Hippocampal formation (tissue), 2 donors: ENCODE measurements around the gene BLOC1S1.
A peak's percentile ranks its signal among the peaks of the same experiment; 100 is the strongest.

Experiments used
- DNase-seq, 2 donors: peaks; one replicate each; lab custom pipeline; 2025; lab: John Stamatoyannopoulos, UW

The BLOC1S1 gene

DNA sequence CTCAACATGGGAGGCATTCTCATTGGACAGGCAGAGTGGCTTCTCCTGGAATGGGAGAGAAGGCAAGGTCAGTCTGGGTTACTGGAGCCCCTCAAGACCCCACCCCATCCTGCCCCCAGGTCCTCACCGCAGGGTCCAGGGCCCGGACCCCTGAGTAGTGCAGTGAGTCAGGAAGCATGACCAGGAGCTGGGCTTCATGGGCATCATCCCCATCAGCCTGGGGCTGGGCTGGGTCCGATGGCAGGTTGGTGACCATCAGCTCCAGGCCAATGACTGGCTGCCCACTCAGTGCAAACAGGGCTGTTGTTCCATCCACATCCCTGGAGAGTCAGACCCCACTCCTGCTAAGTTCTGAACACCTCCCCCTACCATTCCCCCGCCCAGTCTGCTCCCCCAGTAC, 21.2 kb upstream of the BLOC1S1 start:
- DNase-seq: no peak

DNA sequence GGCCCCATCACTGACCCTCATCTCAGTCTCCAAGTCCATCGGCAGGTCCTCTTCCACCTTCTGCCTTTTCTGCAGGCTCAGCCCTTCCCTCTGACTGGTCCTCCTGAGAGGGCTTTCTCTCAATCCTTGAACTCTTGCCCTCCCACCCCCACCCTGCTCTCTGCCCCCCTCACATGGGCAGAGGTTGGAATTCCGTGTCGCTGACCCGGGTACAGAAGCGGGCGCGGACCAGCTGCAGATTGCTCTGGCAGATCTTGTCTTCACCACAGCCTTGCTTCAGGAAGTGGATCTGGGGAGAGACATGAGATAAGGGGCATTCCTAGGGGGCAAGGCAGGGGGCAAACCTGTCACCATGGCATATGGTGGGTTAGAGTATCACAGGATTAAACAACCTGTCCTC, 20.5 kb upstream of the BLOC1S1 start:
- no peak for DNase-seq

DNA sequence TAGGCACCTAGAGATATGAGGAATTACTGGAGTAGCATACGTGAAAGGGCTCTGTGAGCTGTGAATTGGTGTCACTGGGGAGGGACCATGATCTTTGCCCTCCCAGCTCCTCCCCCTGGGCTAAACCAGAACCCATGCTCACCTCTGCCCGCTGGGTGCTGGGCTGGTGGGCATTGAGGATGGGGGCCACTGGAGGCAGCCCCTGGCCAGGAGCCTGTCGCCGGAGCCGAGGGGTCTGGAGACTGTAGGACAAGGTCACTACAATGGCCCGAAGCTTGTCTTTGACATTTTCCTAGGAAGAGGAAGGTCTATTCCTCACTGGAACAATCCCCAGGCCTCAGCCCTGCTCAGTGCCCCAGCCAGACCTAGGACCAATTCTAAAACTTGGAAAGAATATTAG, 19.7 kb upstream of the BLOC1S1 start:
- DNase-seq: no peak

DNA sequence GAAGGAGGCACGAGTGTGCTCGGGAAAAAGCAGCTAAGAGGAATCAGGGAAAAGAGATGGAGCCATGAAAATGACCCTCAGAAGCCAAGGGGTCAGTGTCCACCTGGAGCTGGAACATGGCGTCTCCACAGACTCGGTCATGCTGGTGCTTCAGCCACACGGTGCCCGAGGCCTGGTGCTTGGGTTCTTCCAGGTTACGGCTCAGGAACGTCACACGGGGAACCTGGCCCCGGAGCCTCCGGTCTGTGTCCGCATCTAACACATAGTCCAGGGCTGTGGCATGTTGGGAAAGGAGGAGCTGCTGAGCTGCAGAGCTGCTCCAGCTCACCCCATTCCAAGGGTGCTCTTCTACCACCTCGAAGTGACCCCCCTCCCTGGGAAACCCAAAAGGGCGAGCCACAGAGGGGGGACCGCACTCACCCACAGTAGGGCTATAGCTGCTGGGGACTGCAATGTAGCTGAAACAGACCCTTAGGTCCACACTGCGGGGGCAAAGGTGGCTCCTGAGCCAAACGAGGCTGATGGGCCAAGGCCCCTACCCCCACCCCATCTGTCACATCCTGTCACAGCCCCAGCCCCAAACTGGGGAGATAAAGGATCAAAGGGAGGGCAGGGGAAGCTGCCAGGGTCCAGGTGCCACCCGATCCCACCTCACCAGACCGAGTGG, 18.9 kb upstream of the BLOC1S1 start:
- DNase-seq: no peak

DNA sequence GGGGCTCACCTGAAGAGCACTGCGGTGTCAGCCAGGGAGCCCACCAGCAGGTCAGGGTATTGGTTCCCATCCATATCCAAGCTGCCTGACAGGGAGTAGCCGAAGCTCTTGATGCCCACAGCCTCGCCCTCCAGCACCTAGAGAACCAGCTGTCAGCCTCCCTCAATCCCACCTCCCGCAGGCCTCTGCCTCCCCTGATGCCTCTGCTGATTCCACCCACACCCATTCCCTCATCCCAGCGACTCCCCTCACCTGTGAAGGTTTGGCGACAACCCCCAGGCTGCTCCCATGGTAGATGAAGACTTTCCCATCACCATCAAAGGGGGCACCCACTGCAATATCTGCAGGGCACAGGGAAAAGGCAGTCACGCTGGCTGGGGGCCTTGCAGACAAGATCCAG, 18.2 kb upstream of the BLOC1S1 start:
- DNase-seq: no peak

DNA sequence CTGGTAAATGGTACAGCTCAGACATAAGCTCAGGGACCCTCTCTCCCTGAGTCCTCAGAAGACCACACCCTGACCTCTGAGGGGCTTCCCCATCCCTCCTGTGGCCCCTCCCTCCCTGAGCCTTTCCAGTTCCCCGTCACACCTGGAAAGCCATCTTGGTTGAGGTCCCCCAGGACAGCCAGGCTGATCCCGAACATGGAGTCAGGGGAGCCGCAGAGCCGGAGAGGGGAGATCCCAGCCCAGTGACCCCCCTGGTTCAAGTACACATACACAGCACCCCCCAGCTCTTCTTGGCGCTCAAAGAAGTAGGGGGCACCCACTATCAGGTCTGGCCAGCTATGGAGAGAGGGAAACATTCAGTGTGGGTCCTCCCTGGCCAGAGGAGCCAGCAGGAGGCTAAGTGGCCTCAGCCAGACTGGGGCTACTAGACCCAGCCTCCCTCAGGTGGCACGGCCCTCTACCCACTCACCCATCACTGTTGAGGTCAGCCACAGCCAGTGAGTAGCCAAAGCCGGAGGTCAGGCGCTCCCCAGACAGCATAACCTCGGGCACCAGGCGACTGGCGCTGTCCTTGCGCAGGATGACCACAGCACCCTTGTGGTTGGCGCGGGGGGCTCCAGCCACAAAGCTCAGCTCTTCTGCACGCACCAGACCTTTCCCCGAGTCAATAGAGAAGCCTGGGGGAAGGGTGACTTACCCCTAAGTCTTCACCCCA, 17.4 kb upstream of the BLOC1S1 start:
- DNase-seq: no peak

DNA sequence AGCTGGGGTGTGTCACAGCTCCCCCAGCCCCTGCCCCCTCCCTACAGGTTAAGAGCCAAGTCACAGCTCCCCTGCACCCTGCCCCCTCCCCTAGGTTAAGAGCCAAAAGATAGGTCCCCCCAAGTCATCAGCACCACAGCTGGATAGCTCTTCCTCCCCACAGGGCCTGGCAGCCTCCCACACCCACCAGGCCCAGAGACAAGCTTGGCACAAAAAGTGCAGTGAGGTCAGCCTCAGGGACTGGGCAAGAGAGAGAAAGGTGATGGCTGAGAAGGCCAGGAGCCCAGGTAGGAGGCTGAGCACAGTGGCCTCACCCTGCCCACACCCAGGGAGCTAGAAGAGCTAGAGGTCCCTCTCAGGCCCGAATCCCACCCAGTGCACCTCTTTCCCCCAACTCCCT, 16.9 kb upstream of the BLOC1S1 start:
- DNase-seq: no peak

DNA sequence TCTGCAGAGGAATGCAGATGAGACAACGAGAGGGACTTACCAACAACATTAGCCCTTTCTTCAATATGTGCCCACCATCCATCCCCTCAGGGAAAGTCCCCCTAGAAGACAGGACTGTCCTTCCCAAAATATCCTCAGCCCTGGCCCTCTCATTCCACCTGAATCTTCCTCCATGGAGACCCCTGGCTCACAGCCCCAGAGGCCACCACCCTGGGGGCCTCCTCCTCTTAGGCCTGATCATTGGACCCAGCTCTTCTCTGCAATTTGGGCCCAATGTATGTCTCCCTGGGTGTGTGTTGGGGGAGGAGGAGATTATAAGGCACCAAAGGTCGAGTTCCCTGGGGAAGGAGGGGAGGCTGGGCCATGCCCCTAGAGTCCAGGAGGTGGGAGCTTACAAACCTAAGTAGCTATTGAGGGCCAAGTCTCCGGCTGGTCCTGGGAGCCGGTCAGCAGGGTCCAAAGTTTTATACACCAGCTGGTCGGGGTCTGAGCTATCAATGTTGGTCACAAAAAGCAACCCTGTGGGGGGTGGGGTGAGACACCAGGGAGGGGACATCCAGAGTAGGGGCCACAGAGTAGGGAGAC, 16.3 kb upstream of the BLOC1S1 start:
- no peak for DNase-seq

DNA sequence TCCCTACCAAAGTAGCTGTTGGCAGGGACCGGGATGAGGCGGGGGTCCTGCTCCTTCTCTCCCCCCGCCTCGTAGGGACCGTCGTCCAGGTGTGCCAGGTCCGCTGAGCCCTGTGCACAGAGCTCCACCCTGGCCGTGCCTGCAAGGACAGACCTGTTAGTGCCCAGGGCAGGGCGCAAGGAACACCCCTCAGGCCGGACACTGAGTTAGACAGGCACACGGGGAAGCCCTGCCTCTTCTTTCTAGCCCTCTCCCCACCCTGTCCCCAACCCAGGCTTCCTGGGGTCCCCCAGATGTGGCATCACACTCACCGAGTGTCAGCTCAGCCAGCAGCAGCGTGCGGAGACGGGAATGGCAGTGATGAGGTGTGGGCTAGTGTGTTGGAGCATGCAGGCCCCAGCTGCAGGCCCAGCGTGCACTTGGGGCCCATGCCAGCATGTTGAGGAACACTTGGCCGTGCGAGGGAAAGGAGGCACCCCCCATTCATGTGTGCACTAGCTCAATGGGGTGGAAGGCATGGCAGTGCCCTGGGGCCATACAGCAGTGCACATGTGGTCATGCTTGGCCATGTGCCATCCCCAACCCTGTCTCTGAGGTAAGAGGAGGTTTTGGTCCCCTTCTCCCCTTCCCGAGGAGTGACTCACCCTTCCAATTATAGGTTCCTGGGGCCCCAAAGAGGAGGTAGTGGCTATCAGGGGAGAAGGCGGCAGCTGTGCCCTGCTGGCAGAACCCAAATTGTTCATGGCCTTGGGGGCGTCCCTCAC, 15.4 kb upstream of the BLOC1S1 start:
- DNase-seq: no peak

DNA sequence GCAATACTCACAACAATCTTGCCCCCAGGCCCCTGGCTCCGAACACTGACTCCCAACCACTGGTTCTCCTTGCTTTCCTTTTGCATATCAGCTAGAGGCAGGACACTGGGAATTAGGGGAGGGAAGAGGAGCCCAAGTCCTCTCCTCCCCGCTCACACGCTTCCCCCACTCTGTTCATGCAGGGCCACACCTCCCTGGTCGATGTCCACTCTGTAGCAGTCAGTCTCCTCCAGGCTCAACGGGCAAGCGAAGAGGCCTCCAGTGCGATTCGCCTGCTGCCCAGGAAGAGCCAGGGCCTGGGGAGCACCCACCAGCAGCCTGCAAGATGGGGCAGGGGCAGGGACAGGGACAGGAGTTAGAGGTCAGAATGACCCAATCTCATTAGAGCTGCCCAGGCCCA, 13.0 kb upstream of the BLOC1S1 start:
- no peak for DNase-seq

DNA sequence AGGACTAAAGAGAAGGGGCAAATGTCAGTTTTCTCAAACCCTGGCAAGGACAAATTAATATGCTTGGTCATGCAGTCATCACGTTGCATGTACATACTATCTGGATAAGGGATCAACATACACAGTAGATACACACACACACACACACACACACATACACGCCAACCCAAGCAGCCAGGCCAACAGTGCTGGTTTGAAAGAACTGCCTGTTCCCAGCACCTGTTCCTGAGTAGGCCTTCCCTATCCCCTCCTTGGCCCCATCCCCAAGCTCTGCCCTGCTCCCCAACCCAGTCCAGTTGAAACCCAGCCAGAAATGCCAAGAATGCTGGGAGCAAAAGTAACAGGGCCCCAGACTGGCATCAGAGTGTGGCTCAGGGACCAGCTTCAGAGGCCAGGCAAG, 12.6 kb upstream of the BLOC1S1 start:
- no peak for DNase-seq

DNA sequence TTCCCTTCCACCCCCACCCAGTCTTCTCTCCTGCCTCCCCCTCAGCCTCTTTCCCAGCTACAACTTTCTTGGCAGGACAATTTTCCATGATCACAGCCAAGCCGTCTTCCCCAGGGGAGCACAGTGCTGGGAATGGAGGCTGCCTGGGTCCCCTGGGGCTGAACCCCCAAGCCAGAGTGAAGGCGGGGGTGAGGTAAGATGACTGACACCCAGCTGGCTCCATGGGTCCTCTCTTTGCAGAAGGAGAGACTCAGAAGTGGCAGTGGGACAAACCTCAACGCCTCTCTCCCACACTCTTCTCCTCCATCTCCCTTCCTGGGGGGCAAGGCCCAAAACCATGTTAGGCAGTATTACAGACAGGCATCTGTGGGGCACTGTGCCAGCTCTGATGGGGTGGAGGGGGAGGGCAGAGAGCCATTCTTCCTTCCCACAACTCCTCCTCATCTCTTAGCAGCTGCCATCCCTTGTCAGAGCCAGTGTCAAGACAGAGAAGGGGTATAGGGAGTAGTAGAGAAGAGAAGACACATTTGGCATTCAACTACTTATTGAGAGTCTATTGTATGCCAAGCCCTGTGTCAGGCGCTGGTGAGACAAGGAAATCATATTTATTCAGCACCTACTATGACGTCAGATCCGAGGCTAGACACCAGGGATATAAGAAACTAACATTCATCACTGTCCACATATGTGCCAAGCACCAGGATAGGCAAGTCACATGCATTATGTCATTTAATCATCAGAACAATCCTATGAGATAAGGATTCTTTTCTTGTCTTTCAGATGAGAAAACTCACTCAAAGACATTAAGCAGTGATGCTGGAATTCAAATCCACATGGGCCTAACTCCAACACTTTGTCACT, 11.7 kb upstream of the BLOC1S1 start:
- no peak for DNase-seq

DNA sequence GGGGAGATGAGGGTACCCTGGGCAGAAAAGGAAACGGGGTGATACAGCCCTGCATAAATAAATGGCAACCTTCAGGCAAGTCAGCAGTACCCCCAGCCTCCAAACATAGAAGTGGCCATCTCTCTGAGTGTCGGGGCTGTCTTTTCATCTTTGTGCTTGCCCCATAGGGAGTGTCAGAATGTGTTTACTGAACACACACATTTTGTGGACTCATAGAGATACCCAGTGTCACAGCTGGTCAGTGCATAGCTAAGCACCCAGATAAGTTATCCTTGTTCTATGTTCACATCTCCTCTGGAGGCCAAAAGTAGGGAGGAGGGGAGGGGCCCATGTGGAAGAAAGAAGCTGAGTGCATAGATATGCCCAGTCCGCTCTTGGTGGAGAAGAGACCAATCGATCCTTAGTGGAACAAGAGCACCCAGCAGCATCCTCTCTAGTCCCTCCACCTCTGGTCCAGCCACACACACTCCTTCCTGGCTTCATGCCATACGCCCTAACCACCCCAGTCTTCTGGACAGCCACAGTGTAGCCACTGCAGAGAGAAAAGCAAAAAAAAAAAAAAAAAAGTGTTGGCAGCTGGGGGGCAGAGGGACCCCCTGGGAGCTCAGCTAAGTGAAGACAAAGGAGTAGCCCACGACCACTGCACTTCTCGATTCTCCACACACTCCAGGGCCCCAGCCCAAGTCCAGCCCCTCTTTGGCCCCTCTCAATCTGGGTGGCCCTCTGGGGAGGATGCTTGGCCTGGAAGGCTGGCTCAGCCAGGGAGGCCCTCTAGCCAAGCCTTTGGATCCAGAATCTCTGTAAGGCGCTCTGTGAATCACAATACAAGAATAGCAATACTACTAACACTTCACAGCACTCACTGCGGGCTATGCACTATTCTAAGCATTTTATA, 10.8 kb upstream of the BLOC1S1 start:
- no peak for DNase-seq

DNA sequence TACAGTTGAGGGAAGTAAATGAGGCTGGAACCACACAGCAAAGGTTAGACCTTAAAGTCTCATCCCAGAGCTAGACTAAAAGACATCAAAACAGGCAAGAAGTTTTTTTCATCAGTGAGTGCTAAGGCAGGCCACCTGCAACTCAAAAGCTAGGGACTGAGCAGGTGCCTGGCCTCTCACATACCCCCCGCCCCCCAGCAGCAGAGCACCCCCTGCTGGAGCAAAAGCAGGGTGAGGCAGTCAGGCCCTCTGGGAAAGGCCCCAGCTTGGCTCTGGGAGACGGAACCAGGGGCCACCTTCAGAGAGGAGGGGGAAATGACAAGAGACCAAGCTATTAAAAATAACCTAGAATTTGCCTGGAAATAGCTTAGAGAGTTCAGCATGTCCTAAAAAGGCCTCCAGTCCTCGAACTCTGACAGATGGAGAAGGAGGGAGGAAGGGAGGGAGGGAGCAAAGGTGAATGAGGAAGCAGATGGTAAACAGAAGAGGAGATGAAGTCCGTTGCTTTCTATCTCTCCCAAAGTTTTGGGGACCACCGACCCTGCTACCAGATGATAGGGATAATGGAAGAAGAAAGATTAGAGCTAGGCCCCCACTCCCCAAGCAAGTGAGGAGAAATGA, 10.0 kb upstream of the BLOC1S1 start:
- no peak for DNase-seq

DNA sequence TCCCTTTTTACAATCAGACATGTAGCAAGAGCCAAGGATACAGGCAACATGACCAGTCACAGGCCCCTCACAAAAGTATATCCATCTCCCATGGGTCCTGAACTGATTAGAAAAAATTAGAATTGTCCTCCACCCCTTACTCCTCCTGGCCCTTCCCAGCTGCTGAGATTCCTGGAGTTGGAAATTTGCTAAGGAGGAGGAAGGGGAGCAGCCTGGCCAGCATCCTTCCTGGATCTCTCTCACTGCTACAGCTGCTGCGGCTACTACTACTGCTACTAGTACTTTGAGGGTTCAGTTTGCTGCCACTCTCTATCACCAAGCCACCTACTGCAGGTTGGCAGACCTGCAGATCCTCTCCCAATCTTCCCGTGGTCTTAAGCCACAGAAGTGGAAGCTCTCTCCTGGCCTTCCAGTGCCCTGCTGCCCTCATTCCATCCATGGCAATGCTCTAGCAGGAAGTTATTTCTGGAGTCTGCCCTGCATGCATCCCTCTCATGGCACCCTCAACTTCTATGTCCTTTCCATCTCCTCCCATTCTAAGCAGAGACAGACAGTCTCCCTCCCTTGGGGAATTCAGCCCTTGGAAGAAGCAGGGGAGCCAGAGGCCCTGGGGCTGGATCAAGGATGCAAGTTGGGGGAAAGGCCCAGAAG, 9.2 kb upstream of the BLOC1S1 start:
- no peak for DNase-seq

DNA sequence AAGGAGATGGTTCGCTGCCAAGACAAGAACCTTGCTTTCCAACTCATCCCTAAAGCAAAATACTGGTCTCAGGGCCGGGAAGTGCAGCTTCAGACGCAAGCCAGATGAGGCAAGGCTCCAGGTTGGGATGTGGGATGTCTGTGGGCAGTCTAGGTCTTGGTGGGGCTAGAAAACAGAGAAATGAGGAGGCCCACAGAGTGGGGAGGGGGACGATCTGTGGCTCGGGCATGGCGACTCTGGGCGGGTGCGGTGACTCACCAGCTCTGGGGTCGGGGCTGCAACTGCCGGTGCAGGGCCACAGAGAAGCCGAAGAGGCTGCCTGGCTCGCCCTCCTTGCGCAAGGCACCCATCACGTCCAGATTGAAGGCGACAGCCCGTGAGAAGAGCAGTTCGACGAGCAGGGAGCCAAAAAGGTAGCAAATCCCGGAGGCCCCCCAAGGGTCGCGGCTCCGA, 8.6 kb upstream of the BLOC1S1 start:
- no peak for DNase-seq

DNA sequence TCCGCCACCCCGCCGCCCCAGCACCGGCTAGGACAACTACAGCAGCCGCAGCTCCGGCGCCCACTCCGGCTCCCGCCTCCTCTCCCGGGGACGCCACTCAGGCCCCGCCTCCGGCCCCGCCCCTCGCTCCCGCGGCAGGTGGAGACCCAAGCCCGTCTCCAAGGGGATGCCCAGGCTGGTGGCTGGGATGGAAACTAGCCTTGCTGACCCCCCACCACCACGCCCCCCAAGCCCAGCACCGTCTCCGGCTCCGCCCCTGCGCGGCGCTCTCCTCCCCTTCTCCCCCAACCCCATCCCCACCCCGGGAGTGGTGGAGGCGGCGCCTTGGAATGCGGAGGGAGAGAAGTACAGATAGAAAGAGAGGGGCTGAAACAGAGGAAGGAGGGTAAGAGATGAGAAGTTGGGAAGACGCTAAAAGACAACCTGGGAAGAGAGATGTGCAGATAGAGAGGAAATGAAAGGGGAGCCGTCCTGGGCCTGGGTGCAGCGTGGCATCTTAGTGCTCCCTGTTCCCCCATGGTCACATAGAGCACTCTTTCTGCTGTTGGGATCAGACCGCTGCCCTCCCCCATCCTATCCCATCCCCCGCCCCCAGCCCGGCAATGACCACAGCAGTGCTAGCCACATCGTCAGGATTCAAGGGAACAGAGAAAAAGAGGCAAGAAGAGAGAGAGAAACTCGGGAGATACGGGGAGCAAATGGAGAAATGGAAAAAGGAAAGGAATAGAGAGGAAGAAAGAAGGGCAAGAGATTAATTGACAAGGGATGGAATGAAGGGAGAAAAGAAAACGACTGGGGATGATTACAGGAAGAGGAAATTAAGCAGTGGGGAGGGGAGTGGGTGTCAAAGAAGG, 7.8 kb upstream of the BLOC1S1 start, which contains the start of gene ITGA7:
ITGA7 (minus strand) TSS at position 64 of the 854 bp plus-strand sequence. CDS start 222 bp downstream, outside the sequence.
- DNase-seq: peak in 1 of 2 donors; percentile 49

DNA sequence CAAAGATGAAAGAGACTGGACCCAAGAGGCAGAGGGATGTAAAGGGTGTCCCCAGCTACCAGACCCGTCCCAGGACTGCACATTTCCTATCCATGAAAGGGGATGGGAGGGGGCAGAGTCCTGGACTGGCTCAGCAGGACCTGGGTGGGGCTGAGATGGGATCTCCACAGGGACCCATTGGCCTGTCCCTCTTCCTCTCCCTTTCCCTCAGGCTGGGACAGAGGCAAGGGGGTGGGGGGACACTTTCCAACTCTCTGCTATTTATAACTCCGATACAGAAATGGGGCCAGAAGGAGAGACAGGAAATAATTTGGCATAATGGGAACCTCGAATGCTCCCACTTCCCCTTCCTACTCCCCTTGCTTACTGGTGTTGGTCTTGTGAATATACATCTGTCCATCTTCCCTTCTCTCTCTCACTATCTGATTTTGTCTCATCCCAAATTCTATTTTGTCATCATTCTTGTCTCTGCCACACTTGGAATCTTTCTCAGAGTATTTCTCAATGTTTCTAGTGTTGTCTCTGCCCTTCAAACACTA, 7.1 kb upstream of the BLOC1S1 start:
- no peak for DNase-seq
